ENCODE measurements around the gene NCAPG2. TPM values are rescaled to one million over a fixed set of nuclear protein-coding genes. Genes with fewer than 3 reads are reported as not detected.

Gene NCAPG2
- total RNA-seq, 4 donors from 2014 or later: 7.3 to 23.1 (median 13.7) TPM

DNA sequence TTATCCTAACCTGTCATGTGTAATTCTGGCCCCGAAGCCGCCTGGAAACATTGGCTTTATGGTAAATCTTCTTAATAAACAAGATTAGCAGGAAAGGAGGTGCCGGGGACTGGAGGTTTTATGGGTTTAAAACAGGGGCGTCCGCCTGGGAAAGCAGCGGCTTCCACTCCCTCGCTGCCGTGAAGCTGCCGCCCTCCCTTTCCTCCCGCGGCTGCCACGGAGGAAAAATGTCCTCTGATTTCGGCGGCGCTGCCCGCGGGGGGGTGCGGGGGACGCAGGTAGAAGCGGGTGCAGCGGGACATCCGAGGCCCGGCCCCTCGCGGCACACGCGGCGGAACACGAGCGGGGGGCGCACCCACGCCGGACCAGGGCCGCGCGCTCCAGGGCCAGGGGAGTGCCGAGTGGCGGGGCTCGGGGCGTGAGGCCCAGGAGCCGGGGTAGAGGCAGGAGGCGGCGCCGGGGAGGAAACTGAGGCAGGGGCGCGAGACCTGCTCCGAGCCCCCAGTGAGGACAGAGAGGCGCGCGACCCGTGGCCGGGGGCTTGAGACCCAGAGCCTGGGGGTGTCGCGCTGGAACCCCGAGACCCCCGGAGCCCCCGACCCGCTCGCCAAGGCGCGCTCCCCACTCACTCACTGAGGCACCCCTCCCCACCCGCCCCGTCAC is 118.0 kb downstream of the NCAPG2 start:
- WGBS, 2 donors: 8 to 12% methylated on average over 5 to 12 of the region's 63 CpGs
- Histone ChIP-seq H3K4me3 (peak overlapping the region in 2 of 4 donors; percentile 45 to 59), H3K27ac (no peak overlapping the region), H3K27me3 (peaks cover 0 to 85% (median 12%) of the 10 kb centered on the region in 4 donors), H3K36me3 (no peaks in the 10 kb centered on the region), H3K4me1 (peaks cover 15 to 27% (median 16%) of the 10 kb centered on the region in 3 donors), H3K9me3 (no peaks in the 10 kb centered on the region)
- intact Hi-C loops (cut with DNase I): no loop called here
- TF ChIP-seq CTCF (IDR thresholded peaks at IDR 0.05) (no peak), POLR2A (IDR thresholded peaks at IDR 0.05) (no peak)
- DNase-seq: no peak

- H3K36me3 ChIP-seq: no peaks in the 10 kb centered on the region
- H3K27me3 ChIP-seq: peaks cover 0 to 92% (median 12%) of the 10 kb centered on the region in 4 donors
- no peak for TF ChIP-seq CTCF (IDR thresholded peaks at IDR 0.05)
- TF ChIP-seq POLR2A (IDR thresholded peaks at IDR 0.05): no peak
- intact Hi-C loops (cut with DNase I): no loop called here
- H3K9me3 ChIP-seq: no peaks in the 10 kb centered on the region
- 36 to 43% methylated on average over 11 to 12 of the region's 17 CpGs for WGBS, 2 donors
- no peak for DNase-seq
- H3K4me3 ChIP-seq: peak overlapping the region in 1 of 4 donors; percentile 59
- H3K4me1 ChIP-seq: peaks cover 15 to 27% (median 16%) of the 10 kb centered on the region in 3 donors
- H3K27ac ChIP-seq: no peak overlapping the region
Measured at GRCh38 chr7:158585721-158586498, 118.7 kb downstream of the NCAPG2 start.

- 60 to 73% methylated on average over 7 to 8 of the region's 8 CpGs for WGBS, 2 donors
- H3K4me3 ChIP-seq: no peak overlapping the region
- intact Hi-C loops (cut with DNase I): no loop called here
- H3K27me3 ChIP-seq: peaks cover 0 to 87% (median 12%) of the 10 kb centered on the region in 4 donors
- H3K4me1 ChIP-seq: peaks cover 15 to 27% (median 16%) of the 10 kb centered on the region in 3 donors
- DNase-seq: no peak
- no peak for TF ChIP-seq CTCF (IDR thresholded peaks at IDR 0.05)
- no peak for TF ChIP-seq POLR2A (IDR thresholded peaks at IDR 0.05)
- peaks cover 0 to 12% (median 0%) of the 10 kb centered on the region in 3 donors for H3K9me3 ChIP-seq
- no peaks in the 10 kb centered on the region for H3K36me3 ChIP-seq
- H3K27ac ChIP-seq: no peak overlapping the region
Measured at GRCh38 chr7:158584407-158584806, 120.2 kb downstream of the NCAPG2 start.

- H3K4me1 ChIP-seq: peaks cover 15 to 27% (median 16%) of the 10 kb centered on the region in 3 donors
Measured at GRCh38 chr7:158583810-158584209, 120.8 kb downstream of the NCAPG2 start.

More at GRCh38 chr7:158583810-158584209, 120.8 kb downstream of the NCAPG2 start:
- intact Hi-C loops (cut with DNase I): no loop called here
- WGBS, 2 donors: 35 to 42% methylated on average over 6 of the region's 6 CpGs
- no peaks in the 10 kb centered on the region for H3K36me3 ChIP-seq
- H3K9me3 ChIP-seq: peaks cover 0 to 18% (median 0%) of the 10 kb centered on the region in 3 donors
- H3K27ac ChIP-seq: no peak overlapping the region
- H3K4me3 ChIP-seq: no peak overlapping the region
- peaks cover 0 to 81% (median 12%) of the 10 kb centered on the region in 4 donors for H3K27me3 ChIP-seq
- TF ChIP-seq CTCF (IDR thresholded peaks at IDR 0.05): no peak
- TF ChIP-seq POLR2A (IDR thresholded peaks at IDR 0.05): no peak
- DNase-seq: no peak
